Measurements from ENCODE around the gene ATP11B.

ATP11B gene

DNA sequence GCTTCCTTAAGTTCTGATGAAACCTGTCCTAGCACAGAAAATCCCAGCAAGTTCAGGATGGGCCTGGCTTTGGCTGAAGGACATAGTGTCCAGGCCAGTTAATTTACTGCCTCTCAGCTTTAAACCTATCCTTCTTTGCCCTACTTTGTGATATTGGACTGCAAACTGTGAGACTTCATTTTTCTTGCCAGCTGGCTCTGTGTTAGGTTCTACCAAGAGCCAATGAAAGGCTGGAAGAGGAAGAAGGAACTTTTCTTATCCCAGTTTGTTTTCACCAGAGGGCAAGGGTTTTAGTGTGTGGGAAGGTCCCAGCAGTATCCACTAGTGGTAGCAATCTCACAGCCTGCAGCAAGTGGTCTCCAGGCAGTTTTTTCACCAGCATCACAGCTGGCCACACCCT, 168.9 kb downstream of the ATP11B start:
- no peak for DNase-seq

DNA sequence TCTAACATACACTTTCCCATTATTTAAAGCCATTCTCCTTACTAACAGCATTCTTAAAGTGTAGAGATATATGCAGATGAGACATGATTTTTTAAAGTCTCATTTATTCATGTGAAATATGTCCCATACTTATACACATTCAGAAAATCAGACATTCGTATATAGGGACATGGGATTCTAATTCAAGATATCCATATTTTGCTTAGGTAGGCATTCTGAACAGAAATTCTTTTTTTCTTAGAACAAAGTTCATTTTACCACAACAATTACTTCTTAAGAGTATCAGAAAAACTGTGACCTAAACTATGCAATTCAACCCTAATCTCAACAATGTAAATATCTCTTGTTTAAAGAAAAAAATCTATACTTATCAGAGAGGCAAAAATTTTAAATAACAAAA, 170.9 kb downstream of the ATP11B start:
- DNase-seq: no peak

DNA sequence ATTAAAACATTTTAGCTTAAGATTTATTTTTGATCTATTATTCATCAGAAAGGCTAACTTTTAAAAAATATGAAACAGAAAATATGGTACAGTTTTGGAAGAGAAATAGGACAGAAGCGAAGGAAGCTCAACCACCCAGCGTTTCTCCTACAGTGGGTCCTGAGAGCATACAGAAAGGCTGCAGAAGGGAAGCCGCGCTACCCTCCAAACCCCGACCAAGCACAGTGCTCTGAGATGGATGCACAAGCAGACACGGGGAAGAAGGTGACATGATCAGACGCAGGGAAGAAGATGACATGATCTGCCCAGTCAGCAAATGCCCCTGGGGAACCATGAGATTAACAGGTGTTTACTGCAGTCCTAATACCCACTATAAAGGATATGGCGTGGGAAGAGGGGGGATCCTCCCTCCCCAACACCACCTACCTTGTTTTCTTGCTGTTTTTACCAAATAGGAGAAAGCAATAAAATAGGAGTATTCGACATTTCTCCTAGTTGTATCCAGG, 172.6 kb downstream of the ATP11B start:
- no peak for DNase-seq

DNA sequence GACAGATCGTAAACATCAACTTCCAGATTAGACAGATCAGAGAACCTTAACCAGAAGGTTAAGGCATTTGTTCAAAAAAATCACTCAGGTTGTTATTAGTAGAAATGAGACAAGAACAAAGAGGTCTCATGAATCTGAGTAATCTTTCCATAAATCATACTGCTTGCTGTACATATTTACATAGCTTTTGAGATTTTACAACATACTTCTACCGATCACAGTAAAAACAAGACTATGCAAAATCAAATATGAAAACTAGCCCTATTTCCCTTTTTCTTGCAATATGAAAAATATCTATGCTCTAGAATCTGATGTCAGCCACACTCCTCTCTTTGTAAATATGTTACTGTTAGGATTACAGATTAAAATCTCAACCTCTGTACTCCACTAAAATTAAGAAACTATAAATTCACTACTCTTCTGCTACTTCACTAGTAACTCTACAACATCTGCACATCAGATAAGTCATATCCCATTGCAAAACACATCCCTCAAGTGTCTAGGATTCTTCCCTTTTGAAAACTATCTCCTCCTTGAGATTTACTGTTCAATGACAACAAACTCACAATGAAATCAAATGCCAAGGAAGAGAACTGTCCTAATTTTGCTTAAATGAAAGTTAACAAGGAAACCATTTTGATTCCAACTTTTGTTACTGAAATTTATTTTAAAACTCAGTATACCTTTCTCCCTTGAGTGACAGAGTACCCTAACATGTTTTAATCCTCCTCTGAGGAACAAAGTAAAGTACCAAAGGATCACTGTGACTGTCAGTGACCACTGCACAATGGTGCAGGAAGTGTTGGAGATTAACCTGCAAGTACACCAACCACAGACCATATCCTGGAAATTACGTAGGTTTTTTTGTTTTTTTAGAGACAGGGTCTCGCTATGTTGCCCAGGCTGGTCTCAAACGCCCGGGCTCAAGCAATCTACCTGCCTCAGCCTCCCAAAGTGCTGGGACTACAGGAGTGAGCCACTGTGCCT, 174.2 kb downstream of the ATP11B start:
- DNase-seq: no peak

DNA sequence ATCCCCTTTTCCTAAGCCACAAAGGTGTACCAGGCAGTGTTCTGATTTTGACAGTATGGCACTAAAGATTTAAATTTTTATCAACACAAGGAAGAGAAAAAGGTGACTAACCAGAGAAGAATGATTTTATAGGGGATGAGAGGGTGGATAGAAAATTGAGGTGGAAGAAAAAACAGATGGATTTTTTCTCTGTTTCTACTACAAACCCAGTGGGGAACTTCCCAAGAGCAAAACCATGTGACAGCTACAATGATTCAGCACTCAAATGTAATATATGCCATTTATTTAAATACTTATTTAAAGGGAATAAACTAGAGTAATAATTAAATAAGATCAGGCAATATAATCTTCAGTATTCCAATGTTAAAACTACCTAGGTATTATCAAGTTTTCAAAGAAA, 176.0 kb downstream of the ATP11B start:
- peak; percentile 45 for DNase-seq

DNA sequence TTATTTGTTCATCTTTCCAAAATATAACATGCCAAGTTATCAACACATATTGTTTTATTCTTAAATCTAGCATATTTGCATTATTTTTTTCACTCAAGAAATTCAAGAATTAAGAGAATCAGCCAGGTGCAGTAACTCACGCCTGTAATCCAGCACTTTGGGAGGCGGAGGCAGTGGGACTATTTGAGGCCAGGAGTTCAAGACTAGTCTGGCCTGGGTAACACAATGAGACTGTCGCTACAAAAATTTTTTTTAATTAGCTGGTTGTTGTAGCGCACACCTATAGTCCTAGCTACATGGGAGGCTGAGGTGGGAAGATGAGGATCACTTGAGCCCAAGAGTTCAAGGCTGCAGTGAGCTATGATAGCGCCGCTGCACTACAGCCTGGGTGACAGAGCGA, 176.5 kb downstream of the ATP11B start:
- no peak for DNase-seq

DNA sequence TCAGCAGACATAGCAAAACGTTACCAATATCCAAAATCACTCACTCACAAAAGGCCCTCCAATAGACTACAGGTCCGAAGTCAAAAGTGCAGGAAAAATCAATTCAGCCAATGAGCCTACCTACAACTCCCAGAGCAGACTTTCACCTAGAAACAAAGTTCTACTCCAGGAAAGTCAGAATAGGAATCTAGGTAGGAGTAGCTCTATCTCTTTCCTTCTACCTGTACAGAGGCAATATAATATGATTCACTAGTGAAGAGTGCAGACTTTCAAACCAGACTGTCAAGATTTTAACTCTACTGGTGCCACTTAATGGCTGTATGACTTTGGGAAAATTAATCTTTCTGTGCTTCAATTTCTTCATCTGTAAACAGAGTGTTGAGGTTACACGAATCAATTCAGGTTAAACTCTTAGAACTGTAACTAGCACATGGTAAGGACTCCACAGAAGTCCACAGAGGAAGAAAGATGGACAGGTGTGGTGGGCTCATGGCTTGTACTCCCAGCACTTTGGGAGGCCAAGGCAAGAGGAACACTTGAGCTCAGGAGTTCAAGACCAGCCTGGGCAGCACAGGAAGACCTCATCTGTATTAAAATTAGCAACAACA, 177.6 kb downstream of the ATP11B start:
- no peak for DNase-seq

Data from hematopoietic multipotent progenitor cell treated with erythropoietin and hydrocortisone succinate and interleukin-3 and kit ligand, for 8 days (in vitro differentiated cells).